Measurements from ENCODE around the gene MAP1LC3C.

MAP1LC3C gene

GRCh38 chr1:241976229-241976628 lies 22.7 kb downstream of the MAP1LC3C start:
- no peak for TF ChIP-seq POLR2AphosphoS5 (IDR thresholded peaks at IDR 0.05; ENCODE audit: low read depth, low read length)
- TF ChIP-seq TAF1 (IDR thresholded peaks at IDR 0.05; ENCODE audit: borderline replicate concordance, insufficient read depth, low read length), result no peak
- no peak for TF ChIP-seq REST (IDR thresholded peaks at IDR 0.05; ENCODE audit: insufficient read depth in 1 of 2, low read depth in 2 of 2, low read length in 2 of 2)
- TF ChIP-seq FOXP2 (optimal IDR thresholded peaks at IDR 0.05; ENCODE audit: borderline replicate concordance, extremely low read depth, extremely low read length, insufficient read depth), result no peak
- TF ChIP-seq SIN3A (IDR thresholded peaks at IDR 0.05; ENCODE audit: borderline replicate concordance, insufficient read depth, low read length), result no peak

- TF ChIP-seq FOXP2 (optimal IDR thresholded peaks at IDR 0.05; ENCODE audit: borderline replicate concordance, extremely low read depth, extremely low read length, insufficient read depth) (no peak), REST (IDR thresholded peaks at IDR 0.05; ENCODE audit: insufficient read depth in 1 of 2, low read depth in 2 of 2, low read length in 2 of 2) (no peak), TAF1 (IDR thresholded peaks at IDR 0.05; ENCODE audit: borderline replicate concordance, insufficient read depth, low read length) (no peak), SIN3A (IDR thresholded peaks at IDR 0.05; ENCODE audit: borderline replicate concordance, insufficient read depth, low read length) (no peak), POLR2AphosphoS5 (IDR thresholded peaks at IDR 0.05; ENCODE audit: low read depth, low read length) (no peak)
Measured at GRCh38 chr1:241972703-241973369, 26.1 kb downstream of the MAP1LC3C start.

- no peak for TF ChIP-seq REST (IDR thresholded peaks at IDR 0.05; ENCODE audit: insufficient read depth in 1 of 2, low read depth in 2 of 2, low read length in 2 of 2)
- TF ChIP-seq FOXP2 (optimal IDR thresholded peaks at IDR 0.05; ENCODE audit: borderline replicate concordance, extremely low read depth, extremely low read length, insufficient read depth), result no peak
- TF ChIP-seq TAF1 (IDR thresholded peaks at IDR 0.05; ENCODE audit: borderline replicate concordance, insufficient read depth, low read length), result no peak
- no peak for TF ChIP-seq POLR2AphosphoS5 (IDR thresholded peaks at IDR 0.05; ENCODE audit: low read depth, low read length)
- no peak for TF ChIP-seq SIN3A (IDR thresholded peaks at IDR 0.05; ENCODE audit: borderline replicate concordance, insufficient read depth, low read length)
Measured at GRCh38 chr1:241968611-241969010, 30.3 kb downstream of the MAP1LC3C start.

- no peak for TF ChIP-seq REST (IDR thresholded peaks at IDR 0.05; ENCODE audit: insufficient read depth in 1 of 2, low read depth in 2 of 2, low read length in 2 of 2)
- no peak for TF ChIP-seq SIN3A (IDR thresholded peaks at IDR 0.05; ENCODE audit: borderline replicate concordance, insufficient read depth, low read length)
- TF ChIP-seq POLR2AphosphoS5 (IDR thresholded peaks at IDR 0.05; ENCODE audit: low read depth, low read length), result no peak
- TF ChIP-seq TAF1 (IDR thresholded peaks at IDR 0.05; ENCODE audit: borderline replicate concordance, insufficient read depth, low read length), result no peak
- TF ChIP-seq FOXP2 (optimal IDR thresholded peaks at IDR 0.05; ENCODE audit: borderline replicate concordance, extremely low read depth, extremely low read length, insufficient read depth), result no peak
Measured at GRCh38 chr1:241964550-241965282, 34.2 kb downstream of the MAP1LC3C start.
